Measurements from ENCODE around the gene HIRA.

The HIRA gene

DNA sequence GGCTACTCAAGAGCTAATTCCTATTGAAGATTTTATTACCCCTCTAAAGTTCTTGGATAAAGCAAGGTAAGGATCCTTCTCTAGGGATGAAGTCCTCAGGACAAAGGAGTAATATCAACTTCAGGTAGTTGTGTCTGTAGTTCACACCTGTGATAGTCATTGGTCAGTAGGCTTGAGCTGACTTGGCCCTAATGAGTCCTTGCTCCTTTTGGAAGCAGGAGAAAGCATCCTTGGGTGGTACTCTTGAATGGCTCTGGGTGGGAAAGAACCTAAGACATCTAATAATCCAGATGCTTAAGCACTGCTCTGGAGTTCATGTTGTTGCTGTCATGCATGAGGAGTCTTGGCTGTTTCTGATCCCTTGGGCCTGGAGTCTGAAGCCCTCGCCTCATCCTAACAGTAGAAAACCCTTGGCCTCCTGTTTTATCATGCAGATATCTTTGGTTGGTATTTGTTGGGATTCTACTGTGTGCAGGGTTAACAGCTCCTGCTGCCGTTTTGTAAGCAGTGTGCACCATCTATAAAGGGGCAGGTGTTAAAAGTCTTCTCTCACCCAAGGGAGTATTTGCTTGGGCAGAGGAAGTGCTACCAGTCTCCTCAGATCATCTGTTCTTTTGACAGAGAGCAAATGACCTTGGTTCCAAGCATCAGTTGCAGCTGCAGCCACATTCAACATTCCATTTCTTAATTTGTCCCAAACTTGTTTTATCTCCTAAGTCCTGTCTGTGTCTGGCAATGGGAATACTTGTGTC lies 3.5 kb upstream of the HIRA start:
- H3K27ac ChIP-seq (ENCODE audit: low read length), result no peak overlapping the region
- H3K4me3 ChIP-seq (ENCODE audit: low read length), result no peak overlapping the region
- no peaks in the 10 kb centered on the region for H3K9me3 ChIP-seq (ENCODE audit: control insufficient read depth, low read depth, low read length)
- peaks cover 13% of the 10 kb centered on the region for H3K36me3 ChIP-seq (ENCODE audit: control insufficient read depth, low read depth, low read length)
- no peaks in the 10 kb centered on the region for H3K4me1 ChIP-seq (ENCODE audit: control insufficient read depth, low read depth, low read length)
- no peaks in the 10 kb centered on the region for H3K27me3 ChIP-seq (ENCODE audit: control insufficient read depth, insufficient read depth, low read length)
- H3K9ac ChIP-seq (ENCODE audit: low read length), result no peak overlapping the region

DNA sequence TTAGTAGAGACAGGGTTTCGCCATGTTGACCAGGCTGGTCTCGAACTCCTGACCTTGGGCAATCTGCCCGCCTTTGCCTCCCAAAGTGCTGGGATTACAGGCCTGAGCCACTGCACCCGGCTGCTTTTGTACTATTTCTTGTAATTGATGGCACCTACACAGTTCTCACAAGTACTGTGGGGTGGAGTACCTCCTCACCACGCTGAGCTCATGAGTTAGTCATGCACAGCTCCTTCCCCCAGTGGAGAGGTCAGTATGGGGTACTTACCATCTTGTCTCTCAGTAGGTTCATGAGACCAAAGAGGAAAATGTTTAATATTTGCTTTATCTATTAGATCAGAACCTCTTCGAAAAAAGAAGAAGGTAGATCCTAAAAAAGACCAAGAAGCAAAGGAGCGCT lies 2.9 kb upstream of the HIRA start:
- H3K9me3 ChIP-seq (ENCODE audit: control insufficient read depth, low read depth, low read length), result no peaks in the 10 kb centered on the region
- H3K36me3 ChIP-seq (ENCODE audit: control insufficient read depth, low read depth, low read length), result peaks cover 13% of the 10 kb centered on the region
- no peaks in the 10 kb centered on the region for H3K4me1 ChIP-seq (ENCODE audit: control insufficient read depth, low read depth, low read length)
- H3K27ac ChIP-seq (ENCODE audit: low read length), result no peak overlapping the region
- H3K27me3 ChIP-seq (ENCODE audit: control insufficient read depth, insufficient read depth, low read length), result no peaks in the 10 kb centered on the region
- H3K9ac ChIP-seq (ENCODE audit: low read length), result no peak overlapping the region
- H3K4me3 ChIP-seq (ENCODE audit: low read length), result no peak overlapping the region

DNA sequence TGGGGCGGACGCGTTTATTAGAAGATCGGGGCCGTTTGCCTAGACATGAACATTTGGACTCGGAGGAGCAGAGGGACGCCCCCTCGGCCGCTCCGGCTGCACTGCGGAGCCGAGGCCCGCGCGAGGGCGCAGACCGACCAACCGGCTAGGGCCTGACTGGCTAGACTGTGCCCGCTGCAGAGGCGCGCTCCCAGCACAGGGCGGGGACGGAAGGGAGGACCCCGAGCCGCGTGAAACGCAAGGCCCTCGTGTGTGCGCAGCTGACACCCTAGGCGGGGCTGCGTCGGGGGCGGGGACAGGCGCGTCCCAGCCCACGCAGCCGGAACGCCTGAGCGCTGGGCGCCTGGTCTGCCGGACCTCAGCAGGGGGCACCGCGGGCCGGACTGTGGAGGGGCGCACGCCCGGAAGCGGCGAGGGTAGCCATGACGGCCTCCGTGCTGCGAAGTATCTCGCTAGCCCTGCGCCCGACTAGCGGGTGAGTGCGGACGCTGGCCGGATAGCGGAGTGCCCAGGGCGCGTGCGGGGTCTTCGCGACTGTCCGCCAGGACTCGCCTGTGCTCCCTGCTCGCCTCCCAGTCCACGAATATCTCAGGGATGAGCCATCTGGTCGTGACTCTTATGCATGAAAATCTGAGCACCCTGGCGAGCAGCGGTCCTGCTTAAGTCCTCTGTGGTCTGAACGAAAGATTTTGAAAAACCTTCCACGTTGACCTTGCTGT lies 759 bp upstream of the HIRA start, which contains the start of gene MRPL40:
MRPL40 (plus strand) TSS at position 413 of the 719 bp plus-strand sequence; CDS start at position 423, 10 bp downstream.
- H3K4me1 ChIP-seq (ENCODE audit: control insufficient read depth, low read depth, low read length), result no peaks in the 10 kb centered on the region
- no peak within 1 kb of the TSS for H3K27ac ChIP-seq (ENCODE audit: low read length)
- peak within 1 kb of the TSS; percentile 89 for H3K4me3 ChIP-seq (ENCODE audit: low read length)
- no peaks in the 10 kb centered on the region for H3K27me3 ChIP-seq (ENCODE audit: control insufficient read depth, insufficient read depth, low read length)
- H3K9me3 ChIP-seq (ENCODE audit: control insufficient read depth, low read depth, low read length), result no peaks in the 10 kb centered on the region
- peaks cover 13% of the 10 kb centered on the region for H3K36me3 ChIP-seq (ENCODE audit: control insufficient read depth, low read depth, low read length)
- peak within 1 kb of the TSS; percentile 89 for H3K9ac ChIP-seq (ENCODE audit: low read length)

DNA sequence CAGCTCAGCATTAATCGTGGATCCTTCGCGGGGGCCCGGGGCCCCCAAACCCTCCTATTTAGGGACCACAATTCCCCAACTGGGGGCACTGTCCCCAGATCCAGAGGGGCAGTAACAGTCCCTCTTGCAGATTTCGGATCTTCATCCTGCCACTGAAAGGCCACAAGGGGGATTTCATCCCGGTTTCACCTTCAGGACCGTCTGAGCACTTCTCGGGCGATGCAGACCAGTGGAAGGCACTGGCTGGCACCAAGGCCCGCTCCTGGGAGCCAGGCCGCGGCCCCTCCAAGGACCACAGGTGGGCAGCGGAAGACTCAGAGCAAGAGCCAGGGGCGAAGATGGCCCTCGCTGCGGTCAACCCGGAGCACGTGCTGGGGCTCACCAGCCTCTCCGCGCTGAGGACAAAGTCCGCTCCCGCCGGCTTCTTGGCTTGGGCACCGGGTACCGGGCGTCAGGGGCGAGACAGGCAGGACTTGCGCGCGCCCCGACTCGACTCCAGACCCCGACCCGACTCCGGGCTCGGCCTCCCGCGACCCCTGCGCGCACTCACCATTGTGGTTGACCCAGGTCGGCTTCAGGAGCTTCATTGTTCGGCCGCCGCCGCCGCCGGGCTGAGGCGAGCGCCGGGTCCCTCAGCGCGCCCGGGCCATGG lies 517 bp downstream of the HIRA start:
- H3K9me3 ChIP-seq (ENCODE audit: control insufficient read depth, low read depth, low read length), result no peaks in the 10 kb centered on the region
- peaks cover 13% of the 10 kb centered on the region for H3K36me3 ChIP-seq (ENCODE audit: control insufficient read depth, low read depth, low read length)
- no peak overlapping the region for H3K27ac ChIP-seq (ENCODE audit: low read length)
- no peaks in the 10 kb centered on the region for H3K4me1 ChIP-seq (ENCODE audit: control insufficient read depth, low read depth, low read length)
- H3K4me3 ChIP-seq (ENCODE audit: low read length), result peak overlapping the region; percentile 90
- no peaks in the 10 kb centered on the region for H3K27me3 ChIP-seq (ENCODE audit: control insufficient read depth, insufficient read depth, low read length)
- peak overlapping the region; percentile 89 for H3K9ac ChIP-seq (ENCODE audit: low read length)

DNA sequence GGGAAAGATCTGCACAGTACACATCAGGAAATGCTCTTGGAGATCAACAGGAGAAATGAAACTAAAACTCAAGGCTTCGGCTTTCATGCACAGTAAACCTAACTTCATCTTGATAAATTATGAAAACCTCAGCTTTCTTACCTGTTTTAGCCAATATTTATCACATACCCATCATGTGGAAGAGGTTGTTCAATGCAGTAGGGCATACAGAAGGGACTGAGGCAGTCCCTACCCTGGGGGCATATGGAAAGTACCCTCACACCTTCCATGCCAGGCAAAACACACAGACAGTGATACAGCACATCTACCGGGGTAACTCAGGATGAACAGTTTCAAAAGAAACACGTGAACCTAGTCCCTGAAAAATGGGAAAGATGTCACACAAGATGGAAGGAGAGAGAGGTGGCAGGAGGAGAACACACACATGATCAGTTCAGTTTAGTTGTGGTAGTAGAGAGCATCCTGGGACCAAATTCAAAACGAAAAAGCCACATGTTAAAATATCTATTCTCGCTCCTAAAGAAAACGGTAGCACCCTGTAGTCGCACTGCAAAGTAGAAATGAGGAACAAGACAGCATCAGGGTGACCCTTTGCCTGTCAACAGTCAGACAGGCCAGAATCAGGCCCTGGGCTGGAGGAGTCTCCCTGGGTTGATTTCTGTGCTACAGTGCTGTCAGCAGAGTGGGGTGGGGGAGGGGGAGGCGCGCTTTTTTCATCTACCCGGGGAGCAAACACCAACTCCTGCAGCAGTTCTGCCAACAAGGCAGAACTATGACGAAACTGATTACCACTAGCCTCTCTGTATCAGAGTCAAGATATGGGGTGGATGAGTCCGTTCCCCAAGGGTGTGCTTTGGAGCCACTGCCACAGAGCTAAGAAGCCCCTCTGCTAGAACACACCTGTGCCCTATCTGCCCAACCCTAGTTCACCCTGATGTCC lies 1.3 kb downstream of the HIRA start:
- H3K4me3 ChIP-seq (ENCODE audit: low read length), result peak overlapping the region; percentile 90
- H3K27ac ChIP-seq (ENCODE audit: low read length), result no peak overlapping the region
- H3K4me1 ChIP-seq (ENCODE audit: control insufficient read depth, low read depth, low read length), result no peaks in the 10 kb centered on the region
- H3K36me3 ChIP-seq (ENCODE audit: control insufficient read depth, low read depth, low read length), result peaks cover 6% of the 10 kb centered on the region
- H3K27me3 ChIP-seq (ENCODE audit: control insufficient read depth, insufficient read depth, low read length), result no peaks in the 10 kb centered on the region
- H3K9ac ChIP-seq (ENCODE audit: low read length), result peak overlapping the region; percentile 89
- H3K9me3 ChIP-seq (ENCODE audit: control insufficient read depth, low read depth, low read length), result no peaks in the 10 kb centered on the region

DNA sequence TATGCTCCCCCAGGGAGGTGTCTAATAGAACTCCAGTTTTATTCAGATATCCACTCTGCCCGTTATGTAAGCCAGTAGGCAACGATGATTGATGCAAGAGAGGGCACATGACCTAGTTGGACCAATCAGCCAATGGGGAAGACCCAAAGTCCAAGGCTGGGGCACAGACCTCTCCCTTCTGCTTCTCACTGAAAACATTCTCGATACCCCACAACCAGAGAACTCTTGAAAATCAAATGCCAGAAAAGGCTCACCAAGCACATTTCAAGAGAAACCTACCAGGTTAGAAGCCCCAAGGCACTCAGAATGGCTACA lies 7.4 kb downstream of the HIRA start:
- no peak overlapping the region for H3K4me3 ChIP-seq (ENCODE audit: low read length)
- no peak overlapping the region for H3K27ac ChIP-seq (ENCODE audit: low read length)
- H3K36me3 ChIP-seq (ENCODE audit: control insufficient read depth, low read depth, low read length), result no peaks in the 10 kb centered on the region
- H3K4me1 ChIP-seq (ENCODE audit: control insufficient read depth, low read depth, low read length), result peaks cover 13% of the 10 kb centered on the region
- no peak overlapping the region for H3K9ac ChIP-seq (ENCODE audit: low read length)
- no peaks in the 10 kb centered on the region for H3K27me3 ChIP-seq (ENCODE audit: control insufficient read depth, insufficient read depth, low read length)
- H3K9me3 ChIP-seq (ENCODE audit: control insufficient read depth, low read depth, low read length), result no peaks in the 10 kb centered on the region

DNA sequence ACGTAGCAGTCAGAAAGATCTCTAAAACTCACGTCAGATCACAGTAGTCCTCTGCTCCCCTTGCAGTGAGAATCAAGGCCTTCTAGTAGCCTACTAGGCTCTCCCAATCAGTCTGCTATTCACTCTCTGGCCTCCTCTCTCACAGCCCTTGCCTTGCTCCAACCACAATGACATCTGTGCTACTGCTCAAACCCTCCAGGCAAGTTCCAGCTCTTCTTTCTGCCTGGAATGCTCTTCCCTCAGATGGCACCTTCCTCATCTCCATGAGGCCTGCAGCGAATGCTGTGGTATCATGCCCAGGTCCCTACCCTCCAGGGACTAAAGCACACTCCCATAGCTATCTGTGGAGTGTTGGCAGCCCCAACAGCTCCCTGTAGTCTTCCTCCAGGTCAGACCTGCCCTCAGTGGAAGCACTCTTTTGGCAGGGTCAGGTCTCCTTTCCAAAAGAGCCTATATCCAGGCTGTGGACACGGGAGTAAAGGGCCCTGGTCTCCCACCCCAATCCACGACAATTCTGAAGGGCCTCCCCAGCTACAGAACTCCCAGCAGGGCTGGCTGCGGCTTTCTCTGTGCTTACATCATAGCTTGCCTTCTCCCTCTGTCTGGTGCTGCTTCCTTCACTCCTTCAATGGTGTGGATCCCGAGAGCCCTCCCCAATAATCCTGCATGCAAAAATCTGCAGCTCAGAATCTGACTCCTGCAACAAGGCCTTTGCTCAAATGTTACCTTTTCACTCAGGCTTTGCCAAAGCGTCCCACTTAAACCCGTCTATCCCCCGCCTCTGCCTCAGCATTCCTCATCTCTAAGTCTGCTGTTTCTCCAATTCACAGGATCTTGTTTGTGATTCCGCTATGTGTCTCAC lies 8.9 kb downstream of the HIRA start:
- peaks cover 13% of the 10 kb centered on the region for H3K4me1 ChIP-seq (ENCODE audit: control insufficient read depth, low read depth, low read length)
- no peak overlapping the region for H3K27ac ChIP-seq (ENCODE audit: low read length)
- no peaks in the 10 kb centered on the region for H3K36me3 ChIP-seq (ENCODE audit: control insufficient read depth, low read depth, low read length)
- no peak overlapping the region for H3K4me3 ChIP-seq (ENCODE audit: low read length)
- no peaks in the 10 kb centered on the region for H3K27me3 ChIP-seq (ENCODE audit: control insufficient read depth, insufficient read depth, low read length)
- H3K9me3 ChIP-seq (ENCODE audit: control insufficient read depth, low read depth, low read length), result no peaks in the 10 kb centered on the region
- H3K9ac ChIP-seq (ENCODE audit: low read length), result no peak overlapping the region

DNA sequence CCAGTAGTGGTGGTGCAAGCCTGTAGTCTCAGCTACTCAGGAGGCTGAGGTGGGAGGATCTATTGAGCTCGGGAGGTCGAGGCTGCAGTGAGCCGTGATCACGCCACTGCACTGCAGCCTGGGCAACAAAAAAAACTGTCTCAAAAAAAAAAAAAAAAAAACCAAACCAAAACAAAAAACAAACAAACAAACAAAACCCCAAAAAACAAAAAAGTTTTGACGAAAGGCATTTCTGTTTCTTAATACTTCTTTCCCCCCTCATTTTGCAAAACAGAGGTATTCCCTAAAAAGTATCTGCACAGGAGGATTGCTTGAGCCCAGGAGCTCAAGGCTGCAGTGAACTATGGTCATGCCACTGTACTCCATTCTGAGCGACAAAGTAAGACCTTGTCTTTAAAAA lies 11.2 kb downstream of the HIRA start:
- H3K27me3 ChIP-seq (ENCODE audit: control insufficient read depth, insufficient read depth, low read length), result no peaks in the 10 kb centered on the region
- no peak overlapping the region for H3K9ac ChIP-seq (ENCODE audit: low read length)
- H3K4me1 ChIP-seq (ENCODE audit: control insufficient read depth, low read depth, low read length), result peaks cover 13% of the 10 kb centered on the region
- no peak overlapping the region for H3K27ac ChIP-seq (ENCODE audit: low read length)
- no peaks in the 10 kb centered on the region for H3K36me3 ChIP-seq (ENCODE audit: control insufficient read depth, low read depth, low read length)
- H3K9me3 ChIP-seq (ENCODE audit: control insufficient read depth, low read depth, low read length), result no peaks in the 10 kb centered on the region
- no peak overlapping the region for H3K4me3 ChIP-seq (ENCODE audit: low read length)

DNA sequence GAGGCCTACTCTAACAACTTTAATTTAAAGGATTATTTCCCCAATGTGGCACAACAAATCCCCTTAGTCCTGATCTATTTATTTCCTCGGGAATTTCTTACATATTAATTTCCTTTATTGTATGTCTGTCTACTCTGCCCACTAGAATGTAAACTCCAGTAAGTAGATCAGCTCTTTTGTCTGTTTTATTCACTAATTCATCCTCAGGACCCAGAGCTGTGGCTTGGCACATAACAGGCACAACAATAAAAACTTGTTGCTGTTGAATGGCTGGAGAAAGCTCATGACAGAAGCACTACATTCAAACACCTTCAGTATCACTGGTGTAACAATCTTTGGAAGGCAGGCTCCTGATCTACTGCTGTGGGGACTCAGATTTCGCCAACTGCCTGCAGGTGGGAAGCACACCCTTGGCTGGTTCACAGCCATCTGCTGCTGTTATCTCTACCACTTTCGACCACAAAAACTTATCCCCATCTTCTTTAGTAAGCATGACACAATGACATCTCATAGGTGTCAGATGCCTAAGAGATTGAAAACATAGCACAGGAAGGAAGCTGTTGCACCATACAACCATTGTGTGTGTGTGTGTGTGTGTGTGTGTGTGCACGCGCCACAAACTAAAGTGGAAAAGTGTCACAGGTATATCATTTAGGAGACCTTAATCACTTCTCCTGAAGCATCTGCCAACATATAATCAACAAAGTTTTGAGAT lies 11.9 kb downstream of the HIRA start:
- Histone ChIP-seq H3K27ac (ENCODE audit: low read length) (no peak overlapping the region), H3K4me1 (ENCODE audit: control insufficient read depth, low read depth, low read length) (peaks cover 13% of the 10 kb centered on the region), H3K36me3 (ENCODE audit: control insufficient read depth, low read depth, low read length) (no peaks in the 10 kb centered on the region), H3K27me3 (ENCODE audit: control insufficient read depth, insufficient read depth, low read length) (no peaks in the 10 kb centered on the region), H3K9ac (ENCODE audit: low read length) (no peak overlapping the region), H3K9me3 (ENCODE audit: control insufficient read depth, low read depth, low read length) (no peaks in the 10 kb centered on the region), H3K4me3 (ENCODE audit: low read length) (no peak overlapping the region)

DNA sequence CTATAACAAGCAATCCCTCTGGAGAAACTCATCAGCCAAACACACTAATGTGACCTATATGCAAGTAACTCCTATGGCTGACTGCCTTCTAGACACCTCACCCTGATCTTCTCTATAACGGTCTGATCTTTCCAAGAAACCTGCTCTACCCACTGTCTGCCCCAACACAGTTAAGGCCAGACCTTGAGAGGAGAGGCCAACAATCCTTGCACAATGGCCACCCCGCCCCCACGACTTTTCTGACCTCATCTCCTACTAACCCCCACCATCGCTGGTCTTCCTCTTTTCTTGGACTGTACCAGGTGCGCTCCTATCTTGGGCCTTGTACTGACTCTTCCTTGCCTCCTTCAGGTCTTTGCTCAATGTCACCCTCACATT lies 12.5 kb downstream of the HIRA start:
- peaks cover 11% of the 10 kb centered on the region for H3K4me1 ChIP-seq (ENCODE audit: control insufficient read depth, low read depth, low read length)
- no peaks in the 10 kb centered on the region for H3K36me3 ChIP-seq (ENCODE audit: control insufficient read depth, low read depth, low read length)
- no peak overlapping the region for H3K27ac ChIP-seq (ENCODE audit: low read length)
- no peak overlapping the region for H3K4me3 ChIP-seq (ENCODE audit: low read length)
- no peak overlapping the region for H3K9ac ChIP-seq (ENCODE audit: low read length)
- no peaks in the 10 kb centered on the region for H3K9me3 ChIP-seq (ENCODE audit: control insufficient read depth, low read depth, low read length)
- H3K27me3 ChIP-seq (ENCODE audit: control insufficient read depth, insufficient read depth, low read length), result no peaks in the 10 kb centered on the region
